H9 (cell line): ENCODE results near the gene BLOC1S1. TPM values are rescaled to one million over a fixed set of nuclear protein-coding genes. Genes with fewer than 3 reads are reported as not detected.
A peak's percentile ranks its signal among the peaks of the same experiment; 100 is the strongest.
"Not testable (repeated sequence)": the region's sequence is repeated elsewhere in the genome, so short reads cannot be mapped to it uniquely, and the experiment has no call there.

ENCODE experiments used
- DNase-seq: peaks from one replicate; pipeline ENCODE4 v3.0.0-alpha.2; 2017
- H2AFZ ChIP-seq: one replicate; pipeline ENCODE4 v1.6.1; 2013; ENCODE audit warnings: mild to moderate bottlenecking, low read length, control low read depth, moderate library complexity
- H2AK5ac ChIP-seq: 2 replicates; pipeline ENCODE4 v1.6.1; 2013; ENCODE audit warnings: low read length, control low read depth, mixed read lengths; ENCODE audit not compliant: insufficient read length
- H2BK120ac ChIP-seq: one replicate; pipeline ENCODE4 v1.6.1; 2013; ENCODE audit warnings: low read depth, mild to moderate bottlenecking, low read length, control low read depth, inconsistent platforms; ENCODE audit not compliant: poor library complexity, severe bottlenecking
- H2BK12ac ChIP-seq: 2 replicates; pipeline ENCODE4 v1.6.1; 2013; ENCODE audit warnings: low read length, control low read depth, mixed read lengths, low read depth; ENCODE audit not compliant: insufficient read length
- H2BK15ac ChIP-seq: 2 replicates; pipeline ENCODE4 v1.6.1; 2013; ENCODE audit warnings: low read depth, low read length, control low read depth
- H2BK20ac ChIP-seq: one replicate; pipeline ENCODE4 v1.6.1; 2013; ENCODE audit warnings: low read depth, mild to moderate bottlenecking, low read length, control low read depth, inconsistent platforms; ENCODE audit not compliant: poor library complexity, severe bottlenecking
- H2BK5ac ChIP-seq: 2 replicates; pipeline ENCODE4 v1.6.1; 2013; ENCODE audit warnings: low read length, control low read depth, mixed read lengths; ENCODE audit not compliant: insufficient read length
- H3K14ac ChIP-seq: 2 replicates; pipeline ENCODE4 v1.6.1; 2013; ENCODE audit warnings: low read length, control low read depth; ENCODE audit not compliant: insufficient read depth
- H3K18ac ChIP-seq: 2 replicates; pipeline ENCODE4 v1.6.1; 2013; ENCODE audit warnings: low read depth, mild to moderate bottlenecking, mixed read lengths, low read length, control low read depth; ENCODE audit not compliant: insufficient read length
- H3K23ac ChIP-seq: 2 replicates; pipeline ENCODE4 v1.6.1; 2013; ENCODE audit warnings: low read length, control low read depth, mixed read lengths, low read depth; ENCODE audit not compliant: insufficient read length
- H3K23me2 ChIP-seq: 2 replicates; pipeline ENCODE4 v1.6.1; 2013; ENCODE audit warnings: low read depth, mild to moderate bottlenecking, mixed read lengths, low read length, control low read depth; ENCODE audit not compliant: insufficient read length, poor library complexity, severe bottlenecking
- H3K27ac ChIP-seq: 2 replicates; pipeline ENCODE4 v1.5.1; 2013; ENCODE audit warnings: low read length, control low read depth, mixed read lengths, low read depth; ENCODE audit not compliant: insufficient read length
- H3K27me3 ChIP-seq: 2 replicates; pipeline ENCODE4 v1.6.1; 2013; ENCODE audit warnings: low read length, control low read depth, inconsistent platforms; ENCODE audit not compliant: insufficient read depth
- H3K4ac ChIP-seq: 2 replicates; pipeline ENCODE4 v1.6.1; 2013; ENCODE audit warnings: low read depth, mild to moderate bottlenecking, control low read depth, inconsistent platforms, low read length, moderate library complexity
- H3K4me1 ChIP-seq: 2 replicates; pipeline ENCODE4 v1.6.1; 2013; ENCODE audit warnings: low read length, control low read depth, inconsistent platforms; ENCODE audit not compliant: insufficient read depth
- H3K4me2 ChIP-seq: 2 replicates; pipeline ENCODE4 v1.6.1; 2013; ENCODE audit warnings: low read length, control low read depth, mixed read lengths; ENCODE audit not compliant: insufficient read length, insufficient read depth
- H3K56ac ChIP-seq: 2 replicates; pipeline ENCODE4 v1.6.1; 2013; ENCODE audit warnings: low read depth, mild to moderate bottlenecking, mixed read lengths, low read length, control low read depth; ENCODE audit not compliant: insufficient read length
- H3K79me1 ChIP-seq: 2 replicates; pipeline ENCODE4 v1.6.1; 2013; ENCODE audit warnings: low read depth, mild to moderate bottlenecking, moderate library complexity, low read length, control low read depth, inconsistent platforms; ENCODE audit not compliant: insufficient read depth, poor library complexity, severe bottlenecking
- H3K79me2 ChIP-seq: 2 replicates; pipeline ENCODE4 v1.6.1; 2013; ENCODE audit warnings: low read length, control low read depth, inconsistent platforms; ENCODE audit not compliant: insufficient read depth
- H3K9ac ChIP-seq: 2 replicates; pipeline ENCODE4 v1.6.1; 2013; ENCODE audit warnings: low read length, control low read depth, mixed read lengths; ENCODE audit not compliant: insufficient read length; ENCODE audit errors: extremely low read depth
- H3K9me3 ChIP-seq: one replicate; pipeline ENCODE4 v1.6.1; 2013; ENCODE audit warnings: low read depth, low read length, inconsistent platforms; ENCODE audit not compliant: control insufficient read depth
- H3T11ph ChIP-seq: one replicate; pipeline ENCODE4 v1.6.1; 2013; ENCODE audit warnings: mild to moderate bottlenecking, low read length, control low read depth, inconsistent platforms
- H4K20me1 ChIP-seq: one replicate; pipeline ENCODE4 v1.6.1; 2013; ENCODE audit not compliant: control insufficient read depth, insufficient read length, insufficient read depth
- H4K5ac ChIP-seq: 2 replicates; pipeline ENCODE4 v1.6.1; 2013; ENCODE audit warnings: low read depth, mild to moderate bottlenecking, mixed read lengths, low read length, control low read depth; ENCODE audit not compliant: insufficient read length
- H4K8ac ChIP-seq: replicated peaks from 2 replicates; pipeline ENCODE4 v1.6.1; 2013; ENCODE audit warnings: low read length, control low read depth, mixed read lengths, low read depth; ENCODE audit not compliant: insufficient read length
- H4K91ac ChIP-seq: 2 replicates; pipeline ENCODE4 v1.6.1; 2013; ENCODE audit warnings: low read depth, mild to moderate bottlenecking, moderate library complexity, mixed read lengths, low read length, control low read depth; ENCODE audit not compliant: insufficient read length
- H3K27ac Mint-ChIP-seq, 3 experiments: 2 replicates in 2 of 3; 3 replicates in 1 of 3; pipeline ENCODE4 v1.8.0; 2020 to 2021; ENCODE audit warnings: mixed read lengths in 3 of 3, mild to moderate bottlenecking in 1 of 3, moderate library complexity in 1 of 3
- H3K27me3 Mint-ChIP-seq: 2 replicates; pipeline ENCODE4 v1.8.0; 2021; ENCODE audit warnings: low read depth, mild to moderate bottlenecking, moderate library complexity, mixed read lengths
- H3K36me3 Mint-ChIP-seq, 3 experiments: 2 replicates in 2 of 3; 3 replicates in 1 of 3; pipeline ENCODE4 v1.8.0; 2020 to 2021; ENCODE audit warnings: low read depth in 3 of 3, mixed read lengths in 3 of 3; ENCODE audit not compliant: insufficient read depth in 1 of 3
- H3K4me1 Mint-ChIP-seq, 2 experiments: 2 replicates each; pipeline ENCODE4 v1.8.0; 2020; ENCODE audit warnings: mixed read lengths in 2 of 2
- H3K4me3 Mint-ChIP-seq, 2 experiments: 2 replicates in 1 of 2; 3 replicates in 1 of 2; pipeline ENCODE4 v1.8.0; 2020 to 2021; ENCODE audit warnings: mild to moderate bottlenecking in 2 of 2, mixed read lengths in 2 of 2, moderate library complexity in 1 of 2
- H3K9me3 Mint-ChIP-seq, 2 experiments: 2 replicates in 1 of 2; 3 replicates in 1 of 2; pipeline ENCODE4 v1.8.0; 2020; ENCODE audit warnings: mild to moderate bottlenecking in 2 of 2, mixed read lengths in 2 of 2, moderate library complexity in 1 of 2
- CTCF ChIP-seq: fragments of 200-600 bp; sonication (generic); conservative IDR thresholded peaks from 3 replicates; pipeline ENCODE4 v1.8.0; 2021; ENCODE audit warnings: antibody characterized with exemption, mild to moderate bottlenecking
- WGBS: extraction: QIAGEN DNeasy Blood & Tissue Kit; methylation state at CpG from one replicate; pipeline ENCODE4 v1.1.7; 2013; ENCODE audit warnings: missing lambda C conversion rate, low lambda C conversion rate, mixed read lengths; ENCODE audit not compliant: insufficient read length; ENCODE audit errors: extremely low coverage; 5-methylcytosine and 5-hydroxymethylcytosine counted together
- total RNA-seq: library from RNA; stranded (reverse); gene quantifications from 2 replicates; pipeline ENCODE4 v1.2.1, GENCODE V29; 2021

BLOC1S1 gene
- total RNA-seq, 1 experiment from 2014 or later = 108 TPM

- H3K56ac ChIP-seq = no peak overlapping the region
- no peak overlapping the region for H2AFZ ChIP-seq
- no peak for DNase-seq
- Mint-ChIP-seq H3K4me3 (no peak overlapping the region), H3K27me3 (no peaks in the 10 kb centered on the region), H3K9me3 (no peaks in the 10 kb centered on the region; a peak in 1 of 5 replicates), H3K36me3 (peaks cover 38 to 74% (median 62%) of the 10 kb centered on the region in 3 experiments), H3K4me1 (peaks cover 18 to 30% of the 10 kb centered on the region in 2 experiments), H3K27ac (peak overlapping the region in 1 of 3 experiments; percentile 94; a peak in 2 of 7 replicates)
- no peak overlapping the region for H2BK20ac ChIP-seq
- no peak overlapping the region for H3K4ac ChIP-seq
- H2AK5ac ChIP-seq = no peak overlapping the region
- no peak overlapping the region for H3K9ac ChIP-seq
- H3K79me1 ChIP-seq = no peaks in the 10 kb centered on the region
- H2BK120ac ChIP-seq = no peak overlapping the region
- H2BK5ac ChIP-seq = no peak overlapping the region
- H3K27me3 ChIP-seq = no peaks in the 10 kb centered on the region
- H4K91ac ChIP-seq = no peak overlapping the region
- no peak overlapping the region for H3K23ac ChIP-seq
- TF ChIP-seq CTCF = no peak
- no CpG with 5 or more reads among the region's 2 CpGs for WGBS
- H3K18ac ChIP-seq = no peak overlapping the region
- no peak overlapping the region for H3K14ac ChIP-seq
- H4K8ac ChIP-seq = no peak overlapping the region
- H3K4me1 ChIP-seq = no peaks in the 10 kb centered on the region
- H2BK15ac ChIP-seq = no peak overlapping the region
- H3K27ac ChIP-seq = no peak overlapping the region
- no peaks in the 10 kb centered on the region for H4K20me1 ChIP-seq
- no peak overlapping the region for H3T11ph ChIP-seq
- no peaks in the 10 kb centered on the region for H3K9me3 ChIP-seq
- no peak overlapping the region for H2BK12ac ChIP-seq
- no peaks in the 10 kb centered on the region for H3K23me2 ChIP-seq
- no peaks in the 10 kb centered on the region for H3K79me2 ChIP-seq
- no peak overlapping the region for H4K5ac ChIP-seq
- H3K4me2 ChIP-seq = no peak overlapping the region
Measured at GRCh38 chr12:55757701-55758100, 41.9 kb downstream of the BLOC1S1 start.

- not testable (repeated sequence) for H4K20me1 ChIP-seq, H3K4ac ChIP-seq, H3K23me2 ChIP-seq, H2BK120ac ChIP-seq, H3K79me2 ChIP-seq, H3K9me3 Mint-ChIP-seq, H2BK20ac ChIP-seq, DNase-seq, H2BK15ac ChIP-seq, H3K9me3 ChIP-seq, H2BK5ac ChIP-seq, H3K4me1 ChIP-seq, H2BK12ac ChIP-seq, H3K4me2 ChIP-seq, H2AFZ ChIP-seq, H4K5ac ChIP-seq, H3K56ac ChIP-seq, H4K8ac ChIP-seq, H3K9ac ChIP-seq, H3K23ac ChIP-seq, H2AK5ac ChIP-seq, H3T11ph ChIP-seq, H3K14ac ChIP-seq, H3K18ac ChIP-seq, H3K4me3 Mint-ChIP-seq, H3K27me3 ChIP-seq, H3K27me3 Mint-ChIP-seq, H3K79me1 ChIP-seq, H4K91ac ChIP-seq, H3K27ac Mint-ChIP-seq, H3K27ac ChIP-seq
- Mint-ChIP-seq H3K36me3 (peaks cover 36 to 74% (median 56%) of the 10 kb centered on the region in 3 experiments), H3K4me1 (peaks cover 18 to 30% of the 10 kb centered on the region in 2 experiments)
- no CpG with 5 or more reads among the region's 4 CpGs for WGBS
Measured at GRCh38 chr12:55758575-55758974, 42.7 kb downstream of the BLOC1S1 start.
